Activated CD4-positive, alpha-beta T cell treated with anti-CD3 and anti-CD28 coated beads for 48 hours (primary cell): ENCODE data around the gene CHRM3.

Experiments used
- DNase-seq: peaks from one replicate; pipeline ENCODE4 v3.0.0-alpha.2; 2020

Gene CHRM3

DNA sequence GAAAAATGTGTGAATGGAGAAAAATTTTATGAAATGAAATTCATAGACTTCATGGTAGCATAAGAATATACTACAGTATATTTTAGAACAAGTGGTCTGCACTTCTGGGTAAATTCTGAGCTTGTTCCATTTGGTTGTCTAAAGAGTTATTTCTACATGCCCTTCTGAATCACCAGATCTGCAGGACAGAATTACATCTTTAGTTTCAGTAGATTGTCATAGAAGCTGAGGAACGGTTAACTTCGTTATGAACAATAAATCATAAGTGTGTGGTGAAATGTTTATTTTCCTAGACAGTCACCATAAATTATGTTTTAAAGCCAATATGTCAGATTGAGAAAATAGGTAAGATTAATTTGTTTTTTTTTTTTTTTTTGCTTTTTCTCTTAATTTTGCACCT lies 30.9 kb downstream of the CHRM3 start:
- no peak for DNase-seq

- DNase-seq = no peak
These were observed 31.7 kb downstream of the CHRM3 start for GRCh38 chr1:239417986-239418640.

GRCh38 chr1:239418681-239419080 lies 32.3 kb downstream of the CHRM3 start:
- DNase-seq = no peak

- no peak for DNase-seq
These were observed 35.4 kb downstream of the CHRM3 start for GRCh38 chr1:239421811-239422210.

DNA sequence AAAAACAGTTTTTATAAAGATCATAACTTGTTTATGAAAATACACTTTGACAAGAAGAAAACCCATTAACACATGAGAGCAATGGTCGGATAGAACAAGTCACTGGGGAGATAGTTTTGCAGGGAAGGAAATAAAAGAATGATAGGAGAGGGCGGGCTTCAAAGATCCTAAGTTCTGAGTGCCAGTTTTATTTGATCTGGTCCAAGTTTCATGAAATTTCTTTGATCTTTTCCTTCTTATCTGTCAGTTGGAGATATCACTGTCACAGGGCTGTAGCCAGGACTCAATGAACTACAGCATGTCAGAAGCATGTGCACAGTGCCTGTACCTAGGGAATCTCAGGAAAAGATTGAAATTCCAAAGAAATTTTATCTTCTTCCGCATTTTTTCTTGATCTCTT lies 36.5 kb downstream of the CHRM3 start:
- DNase-seq = no peak

DNA sequence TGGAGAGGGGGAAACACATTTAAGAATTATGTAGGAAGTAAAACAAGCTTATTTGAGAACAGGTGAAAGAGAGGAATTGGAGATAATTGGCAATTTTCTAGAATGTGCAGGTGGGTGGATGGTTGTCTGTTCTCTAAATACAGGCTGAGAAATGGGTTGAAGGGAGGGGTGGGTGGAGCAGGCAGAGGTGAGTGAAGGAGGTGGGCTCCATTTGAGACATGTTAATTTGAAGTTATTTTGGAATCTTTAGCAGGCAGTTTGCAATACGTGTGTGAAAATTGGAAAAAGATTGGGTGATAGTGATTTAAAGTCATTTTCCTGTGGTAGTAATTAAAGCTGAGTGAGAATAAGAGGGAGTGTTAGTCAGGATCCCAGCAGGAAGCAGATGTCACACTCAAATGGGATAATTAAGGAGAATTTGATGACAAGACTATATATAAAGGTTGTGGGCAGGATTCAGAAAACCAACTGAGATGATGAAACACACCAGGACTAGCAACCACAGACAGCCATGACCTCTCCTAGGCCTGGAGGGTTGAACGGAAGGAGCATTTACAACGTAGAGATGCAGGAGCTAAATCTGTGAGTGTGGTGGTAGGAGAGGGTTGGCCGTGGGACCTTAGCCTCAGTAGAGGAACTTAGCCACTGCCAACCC lies 40.6 kb downstream of the CHRM3 start:
- DNase-seq = no peak

- no peak for DNase-seq
These were observed 41.3 kb downstream of the CHRM3 start for GRCh38 chr1:239427712-239428111.

GRCh38 chr1:239428120-239428710 lies 41.8 kb downstream of the CHRM3 start:
- no peak for DNase-seq

DNA sequence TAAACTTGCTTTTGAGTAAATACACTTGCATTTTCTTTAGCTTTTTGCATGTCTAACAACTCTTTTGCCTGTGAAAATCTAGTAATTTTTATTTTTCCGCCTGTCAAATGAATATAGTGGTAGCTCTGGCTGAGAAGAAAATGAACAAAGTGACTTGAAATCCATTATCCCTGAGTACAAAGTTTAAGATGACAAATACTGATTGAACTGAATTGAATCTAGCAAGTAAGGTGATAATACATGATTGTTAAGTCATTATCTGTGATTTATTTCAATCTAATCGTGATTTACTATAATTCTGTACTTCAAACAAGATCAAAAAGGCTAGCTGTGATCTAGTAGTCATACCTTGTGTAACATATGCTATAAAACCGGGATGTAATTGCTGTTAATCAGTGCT lies 42.8 kb downstream of the CHRM3 start:
- no peak for DNase-seq

GRCh38 chr1:239432255-239432654 lies 45.9 kb downstream of the CHRM3 start:
- DNase-seq = no peak

GRCh38 chr1:239434181-239434580 lies 47.8 kb downstream of the CHRM3 start:
- no peak for DNase-seq
